Activated naive CD4-positive, alpha-beta T cell treated with anti-CD3 and anti-CD28 coated beads, Interleukin-2, amount 10 ng/mL, durations not matched to agents 7 days and 5 days (primary cell): ENCODE measurements around the gene PPP1R15B.

Experiments
- CTCF ChIA-PET: fragments of 350-600 bp; sonication (Branson Sonifier 250); formaldehyde crosslinking; loops from one replicate; lab custom pipeline; 2021; ENCODE audit warnings: antibody characterized with exemption; lab: Charles Lee
- DNase-seq: peaks from one replicate; pipeline ENCODE4 v3.0.0-alpha.2; 2020
- H3K27ac Mint-ChIP-seq: one replicate; pipeline ENCODE4 v1.8.0; 2021; ENCODE audit warnings: mild to moderate bottlenecking, moderate library complexity, mixed read lengths
- H3K27me3 Mint-ChIP-seq: one replicate; pipeline ENCODE4 v1.8.0; 2021; ENCODE audit warnings: mild to moderate bottlenecking, mixed read lengths
- H3K36me3 Mint-ChIP-seq: one replicate; pipeline ENCODE4 v1.8.0; 2021; ENCODE audit warnings: mixed read lengths
- H3K4me1 Mint-ChIP-seq: one replicate; pipeline ENCODE4 v1.8.0; 2021; ENCODE audit warnings: mixed read lengths
- H3K4me3 Mint-ChIP-seq: one replicate; pipeline ENCODE4 v1.8.0; 2021; ENCODE audit warnings: mild to moderate bottlenecking, moderate library complexity, mixed read lengths
- H3K9me3 Mint-ChIP-seq: one replicate; pipeline ENCODE4 v1.8.0; 2021; ENCODE audit warnings: mixed read lengths

Gene PPP1R15B

GRCh38 chr1:204396015-204396583 lies 15.5 kb downstream of the PPP1R15B start:
- H3K4me1 Mint-ChIP-seq = peaks cover 2% of the 10 kb centered on the region
- H3K27ac Mint-ChIP-seq = no peak overlapping the region
- peaks cover 39% of the 10 kb centered on the region for H3K36me3 Mint-ChIP-seq
- DNase-seq = no peak
- H3K9me3 Mint-ChIP-seq = no peaks in the 10 kb centered on the region
- no peak overlapping the region for H3K4me3 Mint-ChIP-seq
- H3K27me3 Mint-ChIP-seq = no peaks in the 10 kb centered on the region
- CTCF ChIA-PET = interaction anchor here (1.0 kb wide), 2 partner anchors 11 to 234 kb away, joined by 3 read pairs; no protein-coding TSS in a partner anchor

DNA sequence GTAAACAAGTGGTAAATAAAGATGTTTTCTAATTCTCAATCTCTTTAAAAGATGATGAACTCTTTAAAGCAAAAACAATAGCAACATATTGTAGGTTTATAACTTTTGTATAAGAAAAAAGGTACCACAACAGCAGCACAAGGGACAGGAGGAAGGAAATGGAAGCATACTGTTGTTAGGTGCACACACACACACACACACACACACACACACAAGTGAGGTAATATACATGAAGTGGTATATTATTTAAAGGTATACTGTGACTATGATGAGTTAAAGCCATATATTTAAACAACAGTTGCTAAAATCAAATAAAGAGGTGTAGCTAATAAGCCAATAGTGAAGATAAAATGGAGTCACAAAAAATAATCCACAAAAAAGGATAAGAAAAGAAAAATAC lies 20.0 kb downstream of the PPP1R15B start:
- Mint-ChIP-seq H3K4me3 (no peak overlapping the region), H3K4me1 (peaks cover 4% of the 10 kb centered on the region), H3K9me3 (no peaks in the 10 kb centered on the region), H3K27ac (no peak overlapping the region), H3K36me3 (peaks cover 15% of the 10 kb centered on the region), H3K27me3 (no peaks in the 10 kb centered on the region)
- CTCF ChIA-PET = interaction anchor here (1.3 to 1.5 kb wide), 2 partner anchors 9 to 11 kb away, joined by 3 read pairs; no protein-coding TSS in a partner anchor
- DNase-seq = no peak

DNA sequence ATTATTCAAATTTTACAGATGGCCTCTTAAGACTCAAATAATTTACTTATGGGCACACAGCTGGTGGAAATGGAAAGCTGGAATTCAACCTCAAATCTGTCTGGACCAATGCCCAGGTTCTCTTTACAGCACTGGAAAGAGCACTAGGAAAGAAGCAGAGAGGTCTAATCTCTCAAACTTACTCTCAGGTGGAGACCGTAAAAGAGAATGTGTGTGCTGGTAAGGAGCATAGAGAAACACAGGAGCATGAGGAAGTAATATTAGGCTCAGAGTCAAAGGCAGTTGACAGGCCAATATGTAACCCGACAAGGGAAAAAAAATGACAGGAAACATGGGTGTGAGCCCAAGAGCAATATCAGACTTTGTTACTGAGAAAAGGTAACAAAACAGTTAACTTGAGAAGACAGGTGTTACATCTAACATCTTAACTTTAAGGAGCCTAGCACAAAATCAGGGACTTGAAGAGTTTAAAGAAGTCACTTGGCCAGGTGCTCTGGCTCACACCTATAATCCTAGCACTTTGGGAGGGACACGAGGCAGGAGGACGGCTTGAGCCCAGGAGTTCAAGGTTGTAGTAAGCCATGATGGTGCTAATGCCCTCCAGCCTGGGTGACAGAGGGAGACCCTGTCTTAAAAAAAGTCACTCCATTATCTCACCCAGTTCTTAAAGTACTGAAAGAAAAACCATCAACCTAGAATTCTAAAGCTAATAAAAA lies 20.7 kb downstream of the PPP1R15B start:
- H3K27me3 Mint-ChIP-seq = no peaks in the 10 kb centered on the region
- no peak overlapping the region for H3K4me3 Mint-ChIP-seq
- DNase-seq = no peak
- peaks cover 10% of the 10 kb centered on the region for H3K36me3 Mint-ChIP-seq
- no peaks in the 10 kb centered on the region for H3K9me3 Mint-ChIP-seq
- no peak overlapping the region for H3K27ac Mint-ChIP-seq
- CTCF ChIA-PET = interaction anchor here (1.3 kb wide), 1 partner anchor 10 kb away, joined by 3 read pairs; no protein-coding TSS in a partner anchor
- peaks cover 4% of the 10 kb centered on the region for H3K4me1 Mint-ChIP-seq

- H3K27ac Mint-ChIP-seq = no peak overlapping the region
- DNase-seq = no peak
- no peaks in the 10 kb centered on the region for H3K36me3 Mint-ChIP-seq
- H3K4me1 Mint-ChIP-seq = peaks cover 4% of the 10 kb centered on the region
- CTCF ChIA-PET = interaction anchor here (0.8 to 1.8 kb wide), 2 partner anchors 13 to 45 kb away, joined by 3 to 6 read pairs; no protein-coding TSS in a partner anchor
- no peak overlapping the region for H3K4me3 Mint-ChIP-seq
- no peaks in the 10 kb centered on the region for H3K27me3 Mint-ChIP-seq
- H3K9me3 Mint-ChIP-seq = no peaks in the 10 kb centered on the region
Measured at GRCh38 chr1:204385727-204386126, 25.9 kb downstream of the PPP1R15B start.

- CTCF ChIA-PET = interaction anchor here (0.8 kb wide), 1 partner anchor 46 kb away, joined by 3 read pairs; no protein-coding TSS in a partner anchor
Measured at GRCh38 chr1:204384636-204385352, 26.8 kb downstream of the PPP1R15B start.

GRCh38 chr1:204383163-204383904 lies 28.3 kb downstream of the PPP1R15B start:
- DNase-seq = no peak
- Mint-ChIP-seq H3K4me1 (peaks cover 4% of the 10 kb centered on the region), H3K27ac (no peak overlapping the region), H3K36me3 (no peaks in the 10 kb centered on the region), H3K27me3 (no peaks in the 10 kb centered on the region), H3K9me3 (no peaks in the 10 kb centered on the region), H3K4me3 (no peak overlapping the region)
- CTCF ChIA-PET = interaction anchor here (0.8 to 2.8 kb wide), 2 partner anchors 9 to 15 kb away, joined by 3 to 13 read pairs; no protein-coding TSS in a partner anchor

More at GRCh38 chr1:204384636-204385352, 26.8 kb downstream of the PPP1R15B start:
- H3K4me1 Mint-ChIP-seq = peaks cover 3% of the 10 kb centered on the region
- no peaks in the 10 kb centered on the region for H3K36me3 Mint-ChIP-seq
- H3K9me3 Mint-ChIP-seq = no peaks in the 10 kb centered on the region
- H3K27ac Mint-ChIP-seq = no peak overlapping the region
- no peak for DNase-seq
- no peak overlapping the region for H3K4me3 Mint-ChIP-seq
- no peaks in the 10 kb centered on the region for H3K27me3 Mint-ChIP-seq

GRCh38 chr1:204382714-204383083 lies 28.9 kb downstream of the PPP1R15B start:
- CTCF ChIA-PET = interaction anchor here (0.8 to 2.8 kb wide), 3 partner anchors 10 to 175 kb away, joined by 3 to 13 read pairs (median 3); no protein-coding TSS in a partner anchor
- Mint-ChIP-seq H3K9me3 (no peaks in the 10 kb centered on the region), H3K36me3 (no peaks in the 10 kb centered on the region), H3K27me3 (no peaks in the 10 kb centered on the region), H3K4me1 (peaks cover 11% of the 10 kb centered on the region), H3K4me3 (no peak overlapping the region), H3K27ac (no peak overlapping the region)
- DNase-seq = no peak

DNA sequence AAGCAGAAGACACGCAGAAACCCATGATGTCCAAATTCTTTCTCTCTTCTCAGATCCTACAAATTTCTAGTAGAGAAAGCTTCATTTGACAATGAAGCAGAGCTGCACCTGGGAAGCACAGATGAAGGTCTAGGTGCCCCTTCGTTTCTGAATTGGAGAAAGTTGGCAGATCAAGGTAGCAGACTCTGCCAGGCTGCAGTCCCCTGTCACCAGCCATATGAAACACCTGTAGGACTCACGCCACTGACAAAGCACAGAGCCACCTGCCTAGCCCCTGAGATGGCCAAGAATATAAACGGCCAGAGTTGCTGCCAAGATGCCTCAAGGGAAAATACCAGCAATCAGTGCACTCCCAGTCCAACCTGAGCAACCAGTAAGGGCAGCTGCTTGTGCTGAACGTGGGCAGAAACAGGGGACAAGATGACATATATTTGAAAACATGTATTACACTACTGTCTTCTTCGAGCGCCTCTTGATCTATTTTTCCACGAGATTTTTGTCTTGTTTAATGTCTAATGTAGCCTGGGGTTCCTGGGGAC lies 31.3 kb downstream of the PPP1R15B start:
- H3K9me3 Mint-ChIP-seq = no peaks in the 10 kb centered on the region
- no peak overlapping the region for H3K4me3 Mint-ChIP-seq
- DNase-seq = no peak
- CTCF ChIA-PET = interaction anchor here (0.9 to 2.8 kb wide), 4 partner anchors 11 to 217 kb away, joined by 3 to 13 read pairs (median 3); no protein-coding TSS in a partner anchor
- no peaks in the 10 kb centered on the region for H3K27me3 Mint-ChIP-seq
- H3K27ac Mint-ChIP-seq = no peak overlapping the region
- H3K36me3 Mint-ChIP-seq = no peaks in the 10 kb centered on the region
- peaks cover 11% of the 10 kb centered on the region for H3K4me1 Mint-ChIP-seq

DNA sequence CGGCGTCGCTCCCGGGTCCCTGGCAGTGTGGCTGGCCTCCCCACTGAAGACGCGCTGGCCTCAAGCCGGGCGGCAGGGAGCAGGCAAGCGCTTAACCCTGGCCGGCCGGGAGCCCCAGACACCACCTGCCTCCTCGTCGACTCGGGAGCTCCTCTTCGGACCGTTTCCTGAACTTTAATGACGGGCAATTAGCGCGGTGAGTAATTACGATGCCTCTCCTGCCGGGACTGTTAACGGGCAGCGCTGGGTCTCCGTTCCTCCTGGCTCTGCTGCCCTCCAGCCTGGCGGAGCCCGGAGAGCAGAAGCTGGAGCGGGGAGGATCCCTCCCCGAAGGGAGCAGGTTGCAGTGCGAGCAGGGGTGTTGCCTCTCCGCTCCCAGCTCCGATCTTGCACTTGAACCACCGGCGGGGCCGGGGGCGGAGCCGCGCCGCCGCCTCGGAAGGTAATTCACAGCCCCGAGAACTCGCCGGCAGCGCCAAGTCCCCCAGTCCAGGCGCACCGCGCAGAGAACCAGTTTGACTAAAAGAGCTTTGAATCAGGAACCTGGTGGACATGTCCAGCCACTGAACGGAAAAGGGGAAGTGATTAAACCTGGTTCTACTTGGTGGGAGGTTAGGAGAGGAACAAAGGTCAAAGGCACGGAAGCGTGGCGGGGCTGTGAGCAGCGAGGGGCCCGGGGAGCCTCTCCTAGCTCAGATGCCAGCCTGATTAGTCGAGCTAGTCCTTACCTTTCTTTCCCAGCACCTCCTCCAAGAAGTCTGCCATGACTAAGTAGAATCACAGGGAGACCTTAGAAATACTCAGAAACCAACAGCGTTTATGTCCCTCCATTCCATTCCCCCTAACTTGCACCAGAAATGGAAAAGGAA lies 33.6 kb downstream of the PPP1R15B start:
- peaks cover 1% of the 10 kb centered on the region for H3K27me3 Mint-ChIP-seq
- H3K4me3 Mint-ChIP-seq = peak overlapping the region; percentile 61
- H3K36me3 Mint-ChIP-seq = no peaks in the 10 kb centered on the region
- peak; percentile 57 for DNase-seq
- CTCF ChIA-PET = interaction anchor here (1.1 to 1.5 kb wide), 4 partner anchors 15 to 429 kb away, joined by 3 to 9 read pairs (median 4); no protein-coding TSS in a partner anchor
- H3K27ac Mint-ChIP-seq = no peak overlapping the region
- no peaks in the 10 kb centered on the region for H3K9me3 Mint-ChIP-seq
- H3K4me1 Mint-ChIP-seq = peaks cover 11% of the 10 kb centered on the region

- H3K27me3 Mint-ChIP-seq = peaks cover 10% of the 10 kb centered on the region
- no peak overlapping the region for H3K27ac Mint-ChIP-seq
- no peaks in the 10 kb centered on the region for H3K9me3 Mint-ChIP-seq
- peaks cover 11% of the 10 kb centered on the region for H3K4me1 Mint-ChIP-seq
- no peaks in the 10 kb centered on the region for H3K36me3 Mint-ChIP-seq
- no peak for DNase-seq
- H3K4me3 Mint-ChIP-seq = peak overlapping the region; percentile 35
- CTCF ChIA-PET = interaction anchor here (1.1 to 2.1 kb wide), 4 partner anchors 21 to 430 kb away, joined by 3 to 11 read pairs (median 6); no protein-coding TSS in a partner anchor
Measured at GRCh38 chr1:204376919-204377799, 34.5 kb downstream of the PPP1R15B start.

GRCh38 chr1:204376465-204376864 lies 35.2 kb downstream of the PPP1R15B start:
- Mint-ChIP-seq H3K9me3 (no peaks in the 10 kb centered on the region), H3K27ac (no peak overlapping the region), H3K36me3 (no peaks in the 10 kb centered on the region), H3K27me3 (peaks cover 11% of the 10 kb centered on the region), H3K4me1 (peaks cover 9% of the 10 kb centered on the region), H3K4me3 (no peak overlapping the region)
- CTCF ChIA-PET = interaction anchor here (1.8 to 2.1 kb wide), 2 partner anchors 13 to 22 kb away, joined by 5 to 11 read pairs; no protein-coding TSS in a partner anchor
- DNase-seq = no peak

DNA sequence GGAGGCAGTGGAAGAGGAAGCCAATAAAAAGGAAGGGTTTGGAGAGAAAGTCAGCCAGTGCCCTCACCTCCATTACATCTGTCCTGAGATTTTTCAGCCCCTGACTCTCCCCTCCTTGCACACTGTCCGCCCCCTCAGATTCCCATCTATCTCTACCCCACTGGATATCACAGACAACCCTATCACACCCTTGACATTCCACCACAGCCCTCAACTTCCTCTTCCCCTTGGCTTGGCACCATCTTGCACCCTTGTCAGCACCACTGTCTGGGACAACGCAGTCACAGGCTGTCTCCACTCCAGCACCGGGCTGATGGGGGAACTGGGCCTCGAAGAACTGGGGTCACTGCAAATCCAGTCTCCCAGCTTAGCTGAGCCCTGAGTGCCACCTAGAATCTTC lies 37.7 kb downstream of the PPP1R15B start:
- CTCF ChIA-PET = interaction anchor here (1.1 to 1.3 kb wide), 2 partner anchors 211 to 433 kb away, joined by 3 read pairs; no protein-coding TSS in a partner anchor
- no peak overlapping the region for H3K27ac Mint-ChIP-seq
- peaks cover 16% of the 10 kb centered on the region for H3K27me3 Mint-ChIP-seq
- DNase-seq = no peak
- peaks cover 8% of the 10 kb centered on the region for H3K4me1 Mint-ChIP-seq
- no peaks in the 10 kb centered on the region for H3K36me3 Mint-ChIP-seq
- no peak overlapping the region for H3K4me3 Mint-ChIP-seq
- no peaks in the 10 kb centered on the region for H3K9me3 Mint-ChIP-seq
